ENCODE measurements around the gene COLEC11.

COLEC11 gene

GRCh38 chr2:3585261-3586109 is 9.4 kb upstream of the COLEC11 start:
- no peak for DNase-seq

GRCh38 chr2:3586220-3586619 is 8.7 kb upstream of the COLEC11 start:
- no peak for DNase-seq

GRCh38 chr2:3587021-3587420 is 7.9 kb upstream of the COLEC11 start:
- no peak for DNase-seq

DNA sequence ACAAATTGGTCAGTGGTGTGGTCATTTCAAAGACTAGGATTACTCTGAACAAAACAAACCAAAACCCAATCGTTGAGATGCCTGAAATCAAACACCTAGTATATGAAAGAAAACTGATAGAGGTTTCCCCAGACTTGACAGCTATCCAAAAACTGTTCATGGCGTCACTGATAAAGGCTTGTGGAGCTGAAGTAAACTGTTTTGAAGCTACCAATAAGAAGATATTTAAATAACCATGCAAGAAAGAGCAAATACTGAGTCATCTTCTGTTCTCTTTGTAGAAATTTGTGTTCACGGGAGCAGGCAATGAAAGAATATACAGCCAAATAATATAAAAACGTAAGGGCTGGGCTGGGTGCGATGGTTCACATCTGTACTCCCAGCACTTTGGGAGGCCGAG is 7.5 kb upstream of the COLEC11 start:
- no peak for DNase-seq

DNA sequence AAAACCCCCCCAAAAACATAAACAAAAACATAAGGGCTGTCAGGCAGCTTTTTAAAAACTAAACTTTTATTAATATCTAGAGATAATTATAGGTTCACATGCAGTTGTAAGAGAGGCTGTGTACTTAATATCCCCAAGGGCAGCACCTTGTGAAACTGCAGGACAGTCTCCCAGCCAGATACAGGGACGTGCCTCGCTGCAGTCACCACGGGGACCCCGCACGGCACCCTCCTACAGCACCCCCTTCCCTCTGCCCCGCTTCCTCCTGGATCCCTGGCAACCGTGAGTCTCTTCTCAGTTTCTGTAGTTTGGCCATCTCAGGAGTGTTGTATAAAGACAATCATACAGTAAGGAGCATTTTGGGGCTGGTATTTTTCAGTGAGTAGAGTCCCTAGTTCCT is 6.8 kb upstream of the COLEC11 start:
- DNase-seq: no peak

DNA sequence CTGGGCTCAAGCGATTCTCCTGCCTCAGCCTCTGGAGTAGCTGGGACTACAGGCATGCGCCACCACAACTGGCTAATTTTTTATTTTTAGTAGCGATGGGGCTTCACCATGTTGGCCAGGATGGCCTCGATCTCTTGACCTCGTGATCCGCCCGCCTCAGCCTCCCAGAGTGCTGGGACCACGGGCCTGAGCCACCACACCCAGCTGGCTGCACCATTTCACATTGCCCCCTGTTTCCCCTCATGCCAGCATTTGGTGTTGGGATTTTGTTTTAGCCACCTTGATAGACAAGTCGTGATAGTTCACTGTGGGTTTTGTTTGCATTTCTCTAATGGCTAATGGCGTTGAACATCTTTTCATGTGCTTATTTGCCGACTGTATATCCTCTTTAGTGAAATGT is 5.8 kb upstream of the COLEC11 start:
- DNase-seq: no peak

DNA sequence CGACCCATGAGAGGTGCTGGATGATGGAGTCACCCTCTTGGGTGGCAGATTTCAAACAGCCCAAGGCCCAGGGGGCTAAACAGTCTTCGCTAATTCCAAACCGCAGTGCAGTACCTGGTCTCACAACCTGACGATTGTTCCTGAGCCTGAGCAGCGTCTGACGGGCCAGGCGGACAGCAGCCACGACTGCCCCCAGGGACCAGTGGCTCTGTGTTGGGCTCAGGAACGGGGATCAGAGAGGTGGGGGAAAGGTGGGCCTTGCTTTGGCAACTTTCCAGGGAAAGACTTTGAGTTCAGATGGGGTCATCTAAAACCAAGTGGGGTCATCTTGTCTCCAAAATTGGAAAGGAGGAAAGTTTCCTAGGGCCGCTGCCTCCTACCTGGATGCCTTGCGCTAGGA is 492 bp downstream of the COLEC11 start:
- no peak for DNase-seq

- no peak for DNase-seq
Measured at GRCh38 chr2:3595985-3596384, 1.1 kb downstream of the COLEC11 start.

GRCh38 chr2:3596901-3597417 is 2.0 kb downstream of the COLEC11 start:
- DNase-seq: no peak

DNA sequence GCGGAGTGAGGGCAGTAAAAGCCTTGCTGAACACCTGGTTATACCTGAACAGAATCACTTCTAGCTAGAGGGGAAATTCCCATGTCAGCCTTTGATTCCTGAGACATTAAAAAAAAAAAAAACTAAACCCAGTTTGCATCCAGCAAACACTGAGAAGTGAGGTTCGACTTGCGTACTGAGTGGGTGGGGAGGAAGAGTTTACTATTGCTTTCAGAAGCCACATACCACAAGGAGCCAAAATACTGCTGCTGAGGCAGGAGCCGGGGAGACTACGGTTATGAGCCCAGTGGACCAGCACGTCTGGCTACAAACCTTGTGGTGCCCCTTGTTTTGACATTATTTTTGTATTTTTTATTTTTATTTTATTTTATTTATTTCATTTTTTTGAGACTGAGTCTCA is 2.7 kb downstream of the COLEC11 start:
- no peak for DNase-seq

- DNase-seq: no peak
Measured at GRCh38 chr2:3598197-3598910, 3.4 kb downstream of the COLEC11 start.

DNA sequence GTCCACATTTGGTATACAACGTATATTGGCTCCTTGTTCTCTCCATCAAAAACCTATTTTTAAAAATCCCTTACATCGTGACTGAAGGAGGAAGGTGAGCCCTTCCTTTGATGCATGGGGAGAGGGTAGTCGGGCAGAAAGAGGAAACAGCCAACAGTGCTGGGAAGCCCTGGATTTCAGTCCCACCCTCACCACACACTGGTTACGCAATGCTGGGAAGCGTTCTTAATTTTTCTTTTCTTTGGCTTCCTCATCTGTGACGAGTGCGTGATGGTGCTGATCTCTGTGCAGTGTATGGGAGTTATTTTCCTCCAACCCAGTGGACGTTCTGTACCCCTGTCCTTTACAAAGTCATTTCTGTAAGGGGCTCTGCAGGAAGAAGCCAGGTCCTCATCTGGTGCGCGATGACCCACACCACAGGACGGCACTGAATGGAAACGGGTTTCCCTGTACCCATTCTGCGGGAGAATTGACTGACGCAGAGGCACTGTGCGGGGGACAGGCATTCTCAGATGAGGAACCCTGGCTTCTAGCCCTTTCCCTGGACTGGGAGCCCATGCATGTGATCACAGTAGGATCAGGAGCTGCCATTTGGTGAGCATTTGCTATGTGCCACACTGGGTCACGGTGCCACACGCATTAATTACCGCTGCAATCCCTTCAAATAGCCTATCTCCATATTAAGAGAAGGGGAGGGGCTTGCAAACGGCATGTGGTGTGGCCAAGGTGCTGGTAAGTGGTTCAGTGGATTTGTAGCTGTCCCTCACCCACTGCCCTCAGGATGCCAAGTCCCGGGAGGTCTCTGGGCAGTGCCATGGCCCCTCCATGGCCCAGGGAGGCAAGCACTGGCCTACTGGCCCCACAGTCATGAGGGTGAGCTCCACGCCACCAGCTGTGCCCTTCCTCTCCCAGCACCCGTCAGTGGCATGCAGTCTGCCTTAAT is 4.3 kb downstream of the COLEC11 start:
- DNase-seq: no peak

GRCh38 chr2:3600256-3600855 is 5.4 kb downstream of the COLEC11 start:
- no peak for DNase-seq

DNA sequence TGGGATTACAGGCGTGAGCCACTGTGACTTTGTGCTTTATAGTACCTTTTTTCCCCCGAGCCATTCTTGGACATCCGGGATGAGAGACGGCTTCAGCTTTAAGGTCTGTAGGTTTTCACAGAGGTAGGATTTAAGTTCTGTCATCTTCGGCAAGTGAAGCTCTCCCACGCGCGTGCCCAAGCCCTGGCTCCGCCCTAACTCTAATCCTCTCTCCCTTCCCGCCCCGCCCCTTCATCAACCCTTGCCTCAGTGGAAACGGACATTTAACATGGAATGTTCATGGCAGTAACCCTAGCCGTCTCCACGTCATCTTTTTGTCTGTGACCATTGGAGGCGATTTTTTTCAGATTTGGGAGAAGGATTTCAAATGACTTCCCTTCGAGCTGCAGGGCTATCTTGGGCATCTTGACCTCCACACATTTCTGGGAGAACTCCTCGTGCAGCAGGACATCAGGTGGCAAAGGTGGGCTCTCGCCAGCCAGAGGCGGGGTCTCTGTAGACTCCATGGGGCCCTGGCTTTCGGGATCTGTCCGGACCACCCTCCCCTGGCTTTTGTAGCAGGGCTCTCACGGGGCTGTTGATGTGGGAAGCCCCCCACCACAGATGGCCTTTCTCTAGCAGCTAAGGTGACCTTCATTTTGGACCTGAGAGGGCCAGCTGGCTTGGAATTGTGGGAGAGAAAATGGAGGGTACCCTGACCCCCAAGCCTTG is 6.8 kb downstream of the COLEC11 start:
- no peak for DNase-seq

DNA sequence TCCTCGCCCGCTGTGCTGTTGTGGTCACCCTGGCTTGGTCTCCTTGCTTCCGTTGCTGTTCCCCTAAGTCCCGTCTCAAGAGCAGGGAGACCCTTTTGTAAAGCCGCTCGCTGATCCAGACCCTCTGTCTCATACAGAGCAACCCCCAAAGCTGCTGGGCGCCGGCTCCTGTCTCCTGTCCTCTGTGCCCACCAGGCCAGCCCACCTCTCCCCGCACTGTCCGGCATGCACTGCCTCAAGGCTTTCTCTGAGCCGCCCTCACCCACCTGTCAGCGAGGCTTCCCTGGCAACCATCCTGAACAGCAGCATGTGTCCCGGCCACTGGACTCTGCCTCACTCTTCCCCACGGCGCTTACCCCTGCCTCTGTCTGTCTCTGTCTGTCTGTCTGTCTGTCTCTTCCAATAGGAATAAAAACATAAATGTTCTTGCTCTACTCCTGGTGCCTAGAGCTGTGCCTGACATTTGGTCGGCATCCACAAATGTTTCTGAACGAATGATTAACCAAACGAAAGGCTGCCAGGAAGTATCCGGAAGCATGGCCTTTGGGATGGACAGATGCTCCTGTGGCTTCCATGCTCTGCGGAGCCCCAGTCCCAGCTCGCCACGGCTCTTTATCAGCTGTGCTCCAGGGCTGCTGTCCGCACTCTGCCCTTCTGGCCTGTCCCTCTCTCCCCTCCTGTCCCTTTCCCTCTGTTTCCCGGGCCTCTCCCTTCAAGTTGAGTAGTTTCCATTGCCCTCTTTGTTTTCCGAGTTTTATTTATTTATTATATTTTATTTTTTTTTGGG is 7.8 kb downstream of the COLEC11 start:
- DNase-seq: no peak

DNA sequence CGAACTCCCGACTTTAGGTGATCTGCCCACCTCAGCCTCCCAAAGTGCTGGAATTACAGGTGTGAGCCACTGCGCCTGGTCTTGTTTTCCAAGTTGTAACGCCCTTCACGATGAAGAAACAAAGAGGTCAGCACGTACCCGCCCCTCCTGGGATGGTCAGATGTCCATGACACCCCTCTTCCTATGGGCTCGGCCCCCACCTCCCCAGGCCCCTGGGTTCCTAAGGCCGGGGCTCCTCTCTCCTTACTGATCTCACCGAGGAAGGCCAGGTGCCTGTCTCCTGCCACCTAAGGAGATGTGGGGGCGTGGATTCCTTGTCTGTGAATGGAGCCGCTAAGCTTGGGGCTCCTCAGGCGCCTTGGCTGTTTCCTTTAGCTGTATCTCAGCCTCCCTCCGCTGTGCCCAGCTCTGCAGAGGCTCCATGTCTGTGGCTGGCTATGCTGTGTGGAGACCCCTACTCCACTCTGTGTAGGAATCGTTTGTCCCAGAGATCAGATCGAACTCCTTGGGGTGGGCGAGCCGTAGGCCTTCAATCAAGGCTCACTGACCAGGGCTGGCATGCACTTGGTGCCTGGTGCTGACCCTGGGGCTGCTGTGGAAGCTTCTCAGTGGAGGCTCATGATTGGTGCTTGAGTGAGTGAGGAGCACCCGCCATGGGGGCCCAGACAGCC is 8.8 kb downstream of the COLEC11 start:
- DNase-seq: no peak

DNA sequence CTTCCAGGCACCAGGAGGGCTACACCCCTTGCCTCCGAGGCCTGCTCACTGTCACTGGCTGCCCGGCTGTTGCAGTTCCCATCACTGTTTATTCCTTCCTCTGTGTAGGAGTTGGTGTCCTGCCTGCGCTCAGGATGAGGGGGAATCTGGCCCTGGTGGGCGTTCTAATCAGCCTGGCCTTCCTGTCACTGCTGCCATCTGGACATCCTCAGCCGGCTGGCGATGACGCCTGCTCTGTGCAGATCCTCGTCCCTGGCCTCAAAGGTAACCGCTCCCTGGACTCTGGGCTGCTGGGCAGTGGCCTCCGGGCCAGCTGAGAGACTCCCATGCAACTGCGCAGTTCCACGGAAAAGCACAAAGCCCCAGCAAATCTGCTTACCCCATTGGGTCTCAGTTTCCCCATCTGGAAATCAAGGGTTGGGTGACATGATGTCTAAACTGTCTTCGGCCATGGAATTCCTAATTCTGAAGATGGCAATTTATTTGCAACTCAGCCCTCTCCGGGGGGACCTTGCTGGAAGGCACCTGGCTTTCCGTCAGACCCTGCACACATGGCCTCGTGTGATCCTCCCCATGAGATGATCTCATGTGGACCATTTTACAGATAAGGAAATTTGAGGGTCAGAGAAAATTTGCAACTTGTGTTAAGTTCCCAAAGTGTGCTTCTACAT is 9.4 kb downstream of the COLEC11 start:
- no peak for DNase-seq

DNA sequence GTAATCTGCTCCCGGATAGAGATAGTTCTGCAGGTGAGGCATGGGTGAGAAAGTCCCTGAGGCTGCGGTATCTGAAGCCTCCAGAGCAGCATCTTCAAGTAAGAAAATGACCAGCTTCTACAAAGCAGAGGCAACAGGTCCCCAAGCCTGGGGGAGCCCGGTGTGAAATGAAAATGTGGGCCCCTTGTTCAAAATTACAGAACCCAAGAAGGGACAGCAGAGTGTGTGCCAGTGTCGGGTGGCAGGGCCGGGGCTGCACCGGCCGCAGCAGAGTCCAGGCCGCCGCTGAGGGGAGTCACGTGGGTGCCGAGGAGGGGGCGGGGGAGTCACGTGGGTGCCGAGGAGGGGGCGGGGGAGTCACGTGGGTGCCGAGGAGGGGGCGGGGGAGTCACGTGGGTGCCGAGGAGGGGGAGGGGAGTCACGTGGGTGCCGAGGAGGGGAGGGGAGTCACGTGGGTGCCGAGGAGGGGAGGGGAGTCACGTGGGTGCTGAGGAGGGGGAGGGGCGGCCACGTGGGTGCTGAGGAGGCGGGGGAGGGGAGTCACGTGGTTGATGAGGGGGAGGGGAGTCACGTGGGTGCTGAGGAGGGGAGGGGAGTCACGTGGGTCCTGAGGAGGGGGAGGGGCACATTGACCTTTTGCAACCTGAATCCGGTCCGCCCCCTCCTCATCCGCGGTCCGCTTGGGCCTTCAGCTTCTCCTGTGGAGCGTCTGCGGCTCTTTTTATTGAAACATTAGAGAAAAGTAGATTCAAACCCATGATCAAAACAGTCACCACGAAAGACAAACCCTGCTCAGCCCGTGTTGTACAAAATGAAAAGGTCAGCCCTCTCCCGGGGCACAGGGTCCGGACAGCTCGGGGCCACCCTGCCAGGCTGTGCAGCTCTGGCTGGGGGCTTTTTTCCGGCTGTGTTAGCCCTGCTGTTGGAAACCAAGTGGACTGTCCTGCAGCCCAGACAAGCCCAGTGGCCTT is 10.4 kb downstream of the COLEC11 start:
- peak; percentile 100 for DNase-seq

DNA sequence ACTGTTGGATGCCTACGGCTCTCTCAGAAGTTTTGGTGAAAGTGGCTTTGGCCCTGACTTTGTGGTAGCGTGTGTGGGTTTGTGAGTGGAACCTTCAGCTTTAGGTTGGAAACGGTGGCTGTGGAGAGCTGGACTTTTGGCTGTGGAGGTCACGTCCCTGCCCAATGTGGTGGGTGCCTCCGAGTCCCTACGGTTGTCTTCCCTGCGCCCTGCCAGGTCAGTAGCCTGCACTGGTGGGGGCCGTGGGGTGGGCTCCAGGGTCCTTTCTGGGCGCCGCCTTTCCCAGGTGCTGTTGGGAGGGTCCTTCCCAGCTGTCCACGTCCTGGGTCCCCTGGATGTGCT is 11.1 kb downstream of the COLEC11 start:
- DNase-seq: no peak
